Stomach (tissue), 4 donors: Measurements from ENCODE around the gene ASNSD1.

Experiments
- POLR2AphosphoS5 ChIP-seq, 3 donors: sonication (generic); formaldehyde crosslinking; IDR thresholded peaks; one replicate each; pipeline ENCODE4 v1.6.1; 2016; ENCODE audit warnings: antibody characterized with exemption in 3 of 3
- TF ChIP-seq, protein P1 (sequence below), 7 experiments: fragments of 450-650 bp in 4 of 7; fragments of 200-600 bp in 3 of 7; sonication (generic) in 3 of 7; IDR thresholded peaks; one replicate each; pipeline ENCODE4 v1.5.1; 2016 to 2019; ENCODE audit warnings: antibody characterized with exemption in 7 of 7, control low read depth in 2 of 7, mild to moderate bottlenecking in 1 of 7

DNA sequence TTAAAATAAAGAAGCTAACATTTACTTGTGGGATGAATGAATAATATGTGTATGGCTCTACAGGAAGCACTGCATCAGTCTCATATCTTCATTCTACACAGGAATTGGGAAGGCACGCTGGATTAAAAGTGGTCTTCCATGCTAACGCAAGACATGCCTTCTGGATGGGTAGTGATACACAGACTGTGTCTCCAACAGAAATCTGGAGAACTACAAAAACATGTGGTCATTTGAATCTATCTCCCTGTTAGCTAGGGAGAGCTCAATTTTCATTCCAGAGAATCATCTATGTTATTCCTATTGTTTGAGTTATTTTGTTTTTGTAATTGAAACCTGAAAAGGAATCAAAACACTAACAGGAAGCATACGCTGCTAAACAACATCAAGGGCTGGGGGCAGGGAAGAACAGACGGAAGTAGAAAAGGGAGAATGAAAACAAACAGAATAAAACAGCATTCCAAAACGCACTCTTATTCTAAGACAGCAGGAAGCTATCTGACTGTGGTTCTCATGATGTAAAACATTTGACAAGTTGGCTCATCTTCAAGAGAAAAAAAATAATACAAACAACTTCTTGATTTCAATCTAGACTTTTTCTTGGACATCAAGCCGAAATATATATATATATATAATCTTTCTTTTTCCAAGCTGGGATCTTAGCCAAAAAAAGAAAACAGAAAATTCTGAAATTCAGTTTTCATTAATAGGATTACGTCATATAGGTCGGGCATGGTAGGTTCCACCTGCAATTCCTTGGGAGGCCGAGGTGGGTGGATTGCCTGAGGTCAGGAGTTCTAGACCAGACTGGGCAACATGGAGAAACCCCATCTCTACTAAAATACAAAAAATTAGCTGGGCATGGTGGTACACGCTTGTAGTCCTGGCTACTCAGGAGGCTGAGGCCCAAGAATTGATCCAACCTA is 31.5 kb upstream of the ASNSD1 start:
- no peak for TF ChIP-seq POLR2AphosphoS5 (IDR thresholded peaks at IDR 0.05)
- TF ChIP-seq, protein P1, sequence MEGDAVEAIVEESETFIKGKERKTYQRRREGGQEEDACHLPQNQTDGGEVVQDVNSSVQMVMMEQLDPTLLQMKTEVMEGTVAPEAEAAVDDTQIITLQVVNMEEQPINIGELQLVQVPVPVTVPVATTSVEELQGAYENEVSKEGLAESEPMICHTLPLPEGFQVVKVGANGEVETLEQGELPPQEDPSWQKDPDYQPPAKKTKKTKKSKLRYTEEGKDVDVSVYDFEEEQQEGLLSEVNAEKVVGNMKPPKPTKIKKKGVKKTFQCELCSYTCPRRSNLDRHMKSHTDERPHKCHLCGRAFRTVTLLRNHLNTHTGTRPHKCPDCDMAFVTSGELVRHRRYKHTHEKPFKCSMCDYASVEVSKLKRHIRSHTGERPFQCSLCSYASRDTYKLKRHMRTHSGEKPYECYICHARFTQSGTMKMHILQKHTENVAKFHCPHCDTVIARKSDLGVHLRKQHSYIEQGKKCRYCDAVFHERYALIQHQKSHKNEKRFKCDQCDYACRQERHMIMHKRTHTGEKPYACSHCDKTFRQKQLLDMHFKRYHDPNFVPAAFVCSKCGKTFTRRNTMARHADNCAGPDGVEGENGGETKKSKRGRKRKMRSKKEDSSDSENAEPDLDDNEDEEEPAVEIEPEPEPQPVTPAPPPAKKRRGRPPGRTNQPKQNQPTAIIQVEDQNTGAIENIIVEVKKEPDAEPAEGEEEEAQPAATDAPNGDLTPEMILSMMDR (IDR thresholded peaks at IDR 0.05): no peak
